KBM-7 (cell line): Measurements from ENCODE around the gene COQ8B.

Experiments used
- DNase-seq: peaks from one replicate; pipeline ENCODE4 v3.0.0-alpha.2; 2015
- in situ Hi-C: fragments of 300-500 bp; cut with MboI; formaldehyde crosslinking; loops from 2 replicates; pipeline ENCODE4 v1.14.3; 2020; ENCODE audit warnings: low sequenced_read_pairs, low pct_unique_long_range_greater_than_20kb, mixed read lengths

Gene COQ8B

GRCh38 chr19:40697007-40697406 is 19.7 kb downstream of the COQ8B start:
- no peak for DNase-seq
- in situ Hi-C loops: loop anchor here (25.0 kb wide), 1 partner anchor 440 kb away; no protein-coding TSS in a partner anchor

DNA sequence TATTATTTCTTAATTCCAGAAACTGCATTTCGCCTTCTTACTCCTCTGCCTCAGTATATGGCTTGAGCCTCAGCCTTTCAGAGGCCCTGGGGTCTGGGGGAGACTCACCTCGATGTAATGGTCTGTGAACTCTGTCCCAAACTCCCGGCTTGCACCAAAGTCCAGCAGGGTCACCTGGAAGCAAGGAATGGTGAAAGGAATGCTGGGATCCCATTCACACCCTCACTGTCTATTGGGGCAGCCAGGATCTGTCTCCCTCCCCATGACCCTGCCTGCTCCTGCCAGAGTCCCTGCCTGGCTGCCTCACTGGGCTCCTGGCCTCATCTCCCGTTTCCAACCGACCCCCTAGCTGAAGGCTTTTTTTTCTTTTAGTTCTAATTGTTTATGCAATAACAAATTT is 20.8 kb downstream of the COQ8B start:
- in situ Hi-C loops: loop anchor here (25.0 kb wide), 1 partner anchor 441 kb away; no protein-coding TSS in a partner anchor
- DNase-seq: no peak

GRCh38 chr19:40693896-40694295 is 22.8 kb downstream of the COQ8B start:
- in situ Hi-C loops: loop anchor here (25.0 kb wide), 1 partner anchor 443 kb away; no protein-coding TSS in a partner anchor

GRCh38 chr19:40693150-40693788 is 23.4 kb downstream of the COQ8B start:
- no peak for DNase-seq
- in situ Hi-C loops: loop anchor here (25.0 kb wide), 1 partner anchor 444 kb away; no protein-coding TSS in a partner anchor

More at GRCh38 chr19:40693896-40694295, 22.8 kb downstream of the COQ8B start:
- no peak for DNase-seq

- in situ Hi-C loops: loop anchor here (25.0 kb wide), 1 partner anchor 445 kb away; no protein-coding TSS in a partner anchor
- DNase-seq: no peak
These were observed 24.5 kb downstream of the COQ8B start for GRCh38 chr19:40692212-40692551.

GRCh38 chr19:40691421-40692211 is 25.1 kb downstream of the COQ8B start:
- in situ Hi-C loops: loop anchor here (25.0 kb wide), 1 partner anchor 446 kb away; no protein-coding TSS in a partner anchor

GRCh38 chr19:40690693-40691420 is 25.8 kb downstream of the COQ8B start:
- in situ Hi-C loops: loop anchor here (25.0 kb wide), 1 partner anchor 446 kb away; no protein-coding TSS in a partner anchor
- DNase-seq: peak; percentile 83

More at GRCh38 chr19:40691421-40692211, 25.1 kb downstream of the COQ8B start:
- no peak for DNase-seq

DNA sequence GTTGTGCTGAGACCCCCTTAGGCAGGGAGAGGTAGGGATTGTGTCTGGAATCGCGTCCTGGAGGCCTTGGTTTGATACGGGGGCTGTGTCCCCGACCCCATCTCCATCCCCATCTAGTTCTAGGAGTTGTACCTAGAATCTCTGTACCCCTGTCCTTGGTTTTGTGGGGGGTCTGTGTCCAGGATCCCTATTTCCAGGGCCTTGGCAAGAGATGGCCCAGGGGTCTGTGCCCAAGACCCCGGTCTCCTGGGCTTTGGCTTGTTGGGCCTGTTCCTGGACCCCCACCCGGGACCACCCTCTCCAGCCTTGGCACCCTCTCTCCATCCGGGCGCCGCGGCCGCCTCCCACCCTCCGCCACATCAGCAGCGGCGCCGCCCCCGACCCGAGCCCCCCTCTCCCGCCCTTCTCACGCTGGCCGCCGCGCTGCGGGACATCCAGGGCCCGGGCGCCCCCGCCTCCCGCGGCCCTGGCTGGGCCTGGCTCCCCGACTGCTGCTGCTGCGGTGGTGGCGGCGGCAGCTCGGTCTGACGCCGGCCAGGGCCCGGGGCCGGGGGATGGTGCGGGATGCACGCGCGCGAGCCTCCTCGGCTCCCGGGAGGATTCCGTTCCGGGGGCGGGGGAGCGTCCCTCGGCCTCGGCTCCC is 26.5 kb downstream of the COQ8B start, which contains the start of gene NUMBL:
Gene NUMBL (minus strand): TSS at position 602 of the 643 bp plus-strand sequence. CDS start 168 bp downstream, at position 434.
- DNase-seq: no peak
- in situ Hi-C loops: loop anchor here (25.0 kb wide), 1 partner anchor 447 kb away; no protein-coding TSS in a partner anchor

DNA sequence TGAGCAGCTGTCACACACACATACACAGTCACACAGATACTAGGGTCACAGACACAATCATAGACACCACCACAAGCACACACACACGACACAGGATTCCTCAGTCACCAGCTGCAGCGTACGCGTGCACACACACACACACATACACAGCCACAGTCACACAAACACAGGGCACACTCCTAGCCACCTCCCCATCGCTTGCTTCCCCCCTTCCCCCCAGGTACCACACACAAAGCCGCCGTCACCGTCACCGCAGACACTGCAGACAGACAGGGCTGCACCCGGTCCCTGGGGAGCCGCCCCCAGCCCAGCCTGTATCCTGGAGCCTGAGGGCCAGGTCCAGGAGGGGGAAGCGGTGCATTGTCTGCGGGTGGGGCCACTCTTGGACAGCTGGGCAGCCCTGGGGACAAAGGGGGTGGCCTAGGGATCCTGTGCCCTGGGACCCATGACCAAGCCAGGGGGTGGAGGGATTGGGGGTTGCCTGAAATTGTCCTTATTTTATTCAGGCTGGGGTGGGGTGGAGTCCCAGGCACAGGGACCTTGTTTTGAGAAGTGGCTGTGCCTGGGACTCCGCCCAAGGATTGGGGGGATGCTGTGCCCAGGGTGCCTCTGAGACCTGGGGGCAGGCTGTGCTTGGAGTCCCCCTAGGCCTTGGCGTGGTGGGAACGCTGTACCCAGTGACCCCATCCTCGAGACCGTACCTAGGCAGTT is 27.2 kb downstream of the COQ8B start:
- in situ Hi-C loops: loop anchor here (25.0 kb wide), 1 partner anchor 448 kb away; no protein-coding TSS in a partner anchor
- DNase-seq: peak; percentile 41

DNA sequence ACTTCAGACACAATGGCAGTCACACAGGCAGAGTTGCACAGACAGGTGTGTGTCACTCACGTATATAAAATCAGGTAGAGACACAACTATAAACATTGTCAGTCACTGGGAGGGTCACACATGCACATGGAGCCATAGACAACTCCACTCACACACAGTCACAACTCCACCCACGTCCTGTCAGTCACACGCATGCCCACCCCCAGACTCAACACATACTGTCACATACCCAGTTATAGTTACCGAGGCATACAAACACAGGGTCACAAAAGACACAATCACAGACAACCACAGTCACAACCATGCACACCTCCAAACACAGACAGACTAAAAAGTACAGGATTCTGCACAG is 27.7 kb downstream of the COQ8B start:
- in situ Hi-C loops: loop anchor here (25.0 kb wide), 1 partner anchor 448 kb away; no protein-coding TSS in a partner anchor

DNA sequence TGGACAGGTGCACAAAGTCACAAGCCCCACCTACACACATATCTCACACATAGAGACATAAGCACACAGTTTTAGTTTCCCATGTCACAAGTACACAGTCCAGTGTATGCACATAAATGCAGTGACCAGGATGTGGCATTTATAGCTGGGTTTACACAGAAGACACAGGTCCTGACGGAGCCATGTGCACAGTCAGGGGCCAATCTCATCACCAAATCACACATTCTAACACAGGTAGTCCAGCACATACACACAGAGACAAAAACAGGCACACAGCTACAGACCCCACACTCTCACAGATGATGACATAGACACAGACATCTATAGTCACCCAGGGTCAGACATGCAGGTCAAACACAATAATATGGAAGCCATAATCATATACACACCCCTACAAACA is 28.4 kb downstream of the COQ8B start:
- in situ Hi-C loops: loop anchor here (25.0 kb wide), 1 partner anchor 449 kb away; no protein-coding TSS in a partner anchor
- DNase-seq: no peak

More for the DNA sequence above, 27.7 kb downstream of the COQ8B start:
- DNase-seq: no peak

- in situ Hi-C loops: loop anchor here (25.0 kb wide), 1 partner anchor 450 kb away; no protein-coding TSS in a partner anchor
- no peak for DNase-seq
These were observed 29.1 kb downstream of the COQ8B start for GRCh38 chr19:40687525-40688016.

- in situ Hi-C loops: loop anchor here (25.0 kb wide), 1 partner anchor 450 kb away; no protein-coding TSS in a partner anchor
- DNase-seq: no peak
These were observed 29.7 kb downstream of the COQ8B start for GRCh38 chr19:40686882-40687524.

- DNase-seq: no peak
- in situ Hi-C loops: loop anchor here (25.0 kb wide), 1 partner anchor 452 kb away; no protein-coding TSS in a partner anchor
These were observed 31.1 kb downstream of the COQ8B start for GRCh38 chr19:40685563-40685962.

DNA sequence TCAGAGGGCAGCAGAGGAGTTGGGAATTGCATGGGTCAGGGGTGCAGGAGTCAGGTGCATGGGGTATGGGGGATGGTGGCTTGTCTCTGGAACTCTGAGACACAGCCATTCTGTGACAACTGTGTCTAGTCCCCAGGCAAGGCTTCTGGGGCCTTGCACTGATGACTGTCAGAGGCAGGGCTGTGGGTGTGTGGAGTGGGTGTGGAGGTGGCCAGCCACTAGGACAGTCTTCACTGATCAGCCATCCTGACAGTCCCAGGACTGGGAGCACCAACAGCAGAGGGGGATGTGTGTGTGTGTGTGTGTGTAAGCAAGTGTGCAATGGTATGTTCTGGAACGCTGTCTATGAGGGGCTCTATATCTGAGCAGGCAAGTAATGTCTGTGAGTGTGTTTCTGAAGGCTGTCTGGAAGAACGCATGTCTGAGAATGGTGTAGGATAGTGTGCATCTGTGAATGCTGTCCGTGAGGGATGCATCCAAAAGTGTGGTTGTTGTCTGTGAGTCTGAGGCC is 31.6 kb downstream of the COQ8B start:
- no peak for DNase-seq
- in situ Hi-C loops: loop anchor here (25.0 kb wide), 1 partner anchor 452 kb away; no protein-coding TSS in a partner anchor

DNA sequence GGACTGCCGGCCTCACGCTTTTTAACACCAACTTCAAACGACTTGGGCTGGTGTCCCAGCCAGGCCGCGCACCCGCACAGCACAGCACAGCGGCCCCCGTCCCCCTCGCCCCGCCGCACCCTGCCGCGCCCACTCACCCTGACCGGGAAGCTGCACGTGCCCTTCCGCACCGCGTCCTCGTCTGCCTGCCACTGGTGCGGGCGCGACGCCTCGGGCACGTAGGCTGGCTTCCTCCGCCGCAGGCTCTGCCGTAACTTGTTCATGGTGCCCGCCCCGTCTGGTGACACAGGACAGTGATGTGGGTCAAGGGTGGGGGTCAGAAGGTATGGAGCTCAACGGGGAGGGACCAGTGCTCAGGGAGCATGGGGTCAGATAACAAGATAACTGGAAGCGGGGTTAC is 32.4 kb downstream of the COQ8B start:
- no peak for DNase-seq
- in situ Hi-C loops: loop anchor here (25.0 kb wide), 1 partner anchor 453 kb away; no protein-coding TSS in a partner anchor

DNA sequence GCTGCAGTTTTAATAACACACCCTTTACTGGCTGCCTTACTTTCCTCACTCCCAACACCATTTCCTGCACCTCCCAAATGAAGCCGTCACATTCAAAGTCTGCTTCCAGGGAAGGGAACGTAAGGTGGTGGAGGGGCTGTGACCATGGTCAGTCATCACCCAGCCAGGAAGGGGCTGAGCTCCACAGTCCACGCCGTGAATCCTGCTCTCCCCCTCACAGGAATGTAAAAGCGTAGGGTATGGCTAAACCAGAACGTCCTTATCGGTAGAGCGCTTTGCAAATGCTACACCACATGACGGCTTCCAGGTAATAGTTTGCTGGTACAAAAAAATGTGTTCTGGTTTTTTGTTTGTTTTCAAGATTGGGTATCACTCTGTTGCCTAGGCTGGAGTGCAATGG is 33.2 kb downstream of the COQ8B start:
- no peak for DNase-seq

More for the DNA sequence above, 33.2 kb downstream of the COQ8B start:
- in situ Hi-C loops: loop anchor here (25.0 kb wide), 1 partner anchor 454 kb away; no protein-coding TSS in a partner anchor
